ENCODE measurements around the gene MYL1. TPM values are rescaled to one million over a fixed set of nuclear protein-coding genes. Genes with fewer than 3 reads are reported as not detected.

MYL1 gene
- total RNA-seq, 1 donor from 2014 or later = 11.1 TPM

GRCh38 chr2:210299866-210300373 is 15.1 kb downstream of the MYL1 start:
- no peak overlapping the region for H3K4me2 ChIP-seq (ENCODE audit: low read length)
- H4K20me1 ChIP-seq (ENCODE audit: insufficient read depth, low read length) = no peaks in the 10 kb centered on the region
- Mint-ChIP-seq H3K27me3 (ENCODE audit: low read depth, unreplicated experiment) (no peaks in the 10 kb centered on the region), H3K4me1 (ENCODE audit: low read depth, unreplicated experiment) (peaks cover 19% of the 10 kb centered on the region), H3K27ac (ENCODE audit: unreplicated experiment) (no peak overlapping the region), H3K9me3 (ENCODE audit: unreplicated experiment) (no peaks in the 10 kb centered on the region), H3K4me3 (ENCODE audit: unreplicated experiment) (no peak overlapping the region), H3K36me3 (ENCODE audit: low read depth, unreplicated experiment) (no peaks in the 10 kb centered on the region)
- FAIRE-seq = no peak
- peaks cover 10% of the 10 kb centered on the region for H3K4me1 ChIP-seq (ENCODE audit: insufficient read depth, low read length)
- H3K36me3 ChIP-seq (ENCODE audit: insufficient read depth, low read length) = no peaks in the 10 kb centered on the region
- no peak overlapping the region for H2AFZ ChIP-seq (ENCODE audit: low read depth, low read length)
- DNase-seq (ENCODE audit: low read depth) = no peak
- H3K79me2 ChIP-seq (ENCODE audit: insufficient read depth, low read length) = no peaks in the 10 kb centered on the region
- H3K27ac ChIP-seq (ENCODE audit: low read depth, low read length) = no peak overlapping the region
- no peak overlapping the region for H3K9ac ChIP-seq (ENCODE audit: low read length)
- TF ChIP-seq CTCF (IDR thresholded peaks at IDR 0.05; ENCODE audit: insufficient read depth, low read depth, low read length) = no peak
- TF ChIP-seq EZH2 (IDR thresholded peaks at IDR 0.05; ENCODE audit: insufficient read depth, low read length) = no peak
- no peak overlapping the region for H3K4me3 ChIP-seq (ENCODE audit: insufficient read depth, low read depth, low read length)
- H3K27me3 ChIP-seq (ENCODE audit: insufficient read depth, low read length) = no peaks in the 10 kb centered on the region
- H3K9me3 ChIP-seq (ENCODE audit: insufficient read depth, low read depth, low read length) = no peaks in the 10 kb centered on the region

DNA sequence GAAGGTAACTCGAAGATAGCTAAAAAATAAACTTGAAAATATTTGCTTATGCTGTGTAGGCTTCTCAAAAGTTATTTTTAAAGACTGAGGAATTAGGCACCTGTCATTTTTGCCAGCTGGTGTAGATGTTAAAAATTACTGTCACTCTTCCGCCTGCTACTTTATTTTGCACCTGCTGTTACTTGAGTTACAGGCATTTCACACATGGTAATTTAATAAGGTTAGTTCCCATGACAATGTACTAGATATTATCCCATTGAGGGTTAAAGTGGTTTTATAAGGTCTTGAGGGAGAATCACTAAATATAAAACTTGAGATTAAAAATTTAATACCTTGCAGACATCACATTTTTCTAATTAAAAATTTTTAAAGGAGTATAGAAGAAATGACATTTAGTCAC is 26.6 kb downstream of the MYL1 start:
- no peaks in the 10 kb centered on the region for H3K27me3 Mint-ChIP-seq (ENCODE audit: low read depth, unreplicated experiment)

More for the DNA sequence above, 26.6 kb downstream of the MYL1 start:
- Histone ChIP-seq H3K9ac (ENCODE audit: low read length) (no peak overlapping the region), H3K27me3 (ENCODE audit: insufficient read depth, low read length) (no peaks in the 10 kb centered on the region), H3K36me3 (ENCODE audit: insufficient read depth, low read length) (no peaks in the 10 kb centered on the region), H3K9me3 (ENCODE audit: insufficient read depth, low read depth, low read length) (peaks cover 7% of the 10 kb centered on the region), H3K79me2 (ENCODE audit: insufficient read depth, low read length) (no peaks in the 10 kb centered on the region), H3K4me2 (ENCODE audit: low read length) (no peak overlapping the region), H3K4me1 (ENCODE audit: insufficient read depth, low read length) (no peaks in the 10 kb centered on the region), H3K27ac (ENCODE audit: low read depth, low read length) (no peak overlapping the region), H4K20me1 (ENCODE audit: insufficient read depth, low read length) (no peaks in the 10 kb centered on the region), H2AFZ (ENCODE audit: low read depth, low read length) (no peak overlapping the region), H3K4me3 (ENCODE audit: insufficient read depth, low read depth, low read length) (no peak overlapping the region)
- Mint-ChIP-seq H3K4me1 (ENCODE audit: low read depth, unreplicated experiment) (peaks cover 16% of the 10 kb centered on the region), H3K4me3 (ENCODE audit: unreplicated experiment) (no peak overlapping the region), H3K27ac (ENCODE audit: unreplicated experiment) (no peak overlapping the region), H3K9me3 (ENCODE audit: unreplicated experiment) (peaks cover 2% of the 10 kb centered on the region), H3K36me3 (ENCODE audit: low read depth, unreplicated experiment) (no peaks in the 10 kb centered on the region)
- FAIRE-seq = no peak
- no peak for TF ChIP-seq EZH2 (IDR thresholded peaks at IDR 0.05; ENCODE audit: insufficient read depth, low read length)
- no peak for TF ChIP-seq CTCF (IDR thresholded peaks at IDR 0.05; ENCODE audit: insufficient read depth, low read depth, low read length)
- no peak for DNase-seq (ENCODE audit: low read depth)

All from astrocyte (in vitro differentiated cells and primary cell).